ENCODE results near the gene PEX5L. TPM values are rescaled to one million over a fixed set of nuclear protein-coding genes. Genes with fewer than 3 reads are reported as not detected.

PEX5L gene
- total RNA-seq, 4 donors from 2014 or later: 29.1 to 36.5 (median 32.3) TPM

DNA sequence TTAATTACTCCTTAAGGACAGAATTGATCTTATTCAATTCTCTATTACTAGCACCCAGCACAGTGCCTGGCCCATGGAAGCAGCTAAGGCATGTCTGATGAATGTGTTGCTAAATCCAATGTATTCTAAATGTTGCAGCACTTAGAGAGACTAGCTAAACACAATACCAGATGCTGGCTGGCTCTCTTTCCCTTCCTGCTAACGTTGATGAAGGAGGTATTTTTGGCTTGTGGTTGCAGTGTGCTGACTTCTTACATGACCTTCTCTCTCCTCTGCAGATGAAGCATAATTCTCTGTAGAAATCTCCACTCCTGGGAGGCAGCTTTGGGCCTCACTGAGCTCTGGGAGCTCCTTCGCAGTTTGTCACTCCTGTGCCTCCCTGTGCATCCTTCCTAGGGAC is 183.6 kb downstream of the PEX5L start:
- no peak for DNase-seq (ENCODE audit: low spot score in 2 of 2)
- Histone ChIP-seq H3K27me3 (no peaks in the 10 kb centered on the region), H3K27ac (no peak overlapping the region), H3K9me3 (no peaks in the 10 kb centered on the region), H3K4me3 (no peak overlapping the region), H3K36me3 (no peaks in the 10 kb centered on the region), H3K4me1 (peaks cover 0 to 9% (median 0%) of the 10 kb centered on the region in 4 donors)
- WGBS, 2 donors: 32 to 33% methylated on average over 2 of the region's 2 CpGs
- TF ChIP-seq POLR2A (IDR thresholded peaks at IDR 0.05): no peak
- TF ChIP-seq EP300 (IDR thresholded peaks at IDR 0.05): no peak
- TF ChIP-seq, protein P1, sequence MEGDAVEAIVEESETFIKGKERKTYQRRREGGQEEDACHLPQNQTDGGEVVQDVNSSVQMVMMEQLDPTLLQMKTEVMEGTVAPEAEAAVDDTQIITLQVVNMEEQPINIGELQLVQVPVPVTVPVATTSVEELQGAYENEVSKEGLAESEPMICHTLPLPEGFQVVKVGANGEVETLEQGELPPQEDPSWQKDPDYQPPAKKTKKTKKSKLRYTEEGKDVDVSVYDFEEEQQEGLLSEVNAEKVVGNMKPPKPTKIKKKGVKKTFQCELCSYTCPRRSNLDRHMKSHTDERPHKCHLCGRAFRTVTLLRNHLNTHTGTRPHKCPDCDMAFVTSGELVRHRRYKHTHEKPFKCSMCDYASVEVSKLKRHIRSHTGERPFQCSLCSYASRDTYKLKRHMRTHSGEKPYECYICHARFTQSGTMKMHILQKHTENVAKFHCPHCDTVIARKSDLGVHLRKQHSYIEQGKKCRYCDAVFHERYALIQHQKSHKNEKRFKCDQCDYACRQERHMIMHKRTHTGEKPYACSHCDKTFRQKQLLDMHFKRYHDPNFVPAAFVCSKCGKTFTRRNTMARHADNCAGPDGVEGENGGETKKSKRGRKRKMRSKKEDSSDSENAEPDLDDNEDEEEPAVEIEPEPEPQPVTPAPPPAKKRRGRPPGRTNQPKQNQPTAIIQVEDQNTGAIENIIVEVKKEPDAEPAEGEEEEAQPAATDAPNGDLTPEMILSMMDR (IDR thresholded peaks at IDR 0.05): no peak

DNA sequence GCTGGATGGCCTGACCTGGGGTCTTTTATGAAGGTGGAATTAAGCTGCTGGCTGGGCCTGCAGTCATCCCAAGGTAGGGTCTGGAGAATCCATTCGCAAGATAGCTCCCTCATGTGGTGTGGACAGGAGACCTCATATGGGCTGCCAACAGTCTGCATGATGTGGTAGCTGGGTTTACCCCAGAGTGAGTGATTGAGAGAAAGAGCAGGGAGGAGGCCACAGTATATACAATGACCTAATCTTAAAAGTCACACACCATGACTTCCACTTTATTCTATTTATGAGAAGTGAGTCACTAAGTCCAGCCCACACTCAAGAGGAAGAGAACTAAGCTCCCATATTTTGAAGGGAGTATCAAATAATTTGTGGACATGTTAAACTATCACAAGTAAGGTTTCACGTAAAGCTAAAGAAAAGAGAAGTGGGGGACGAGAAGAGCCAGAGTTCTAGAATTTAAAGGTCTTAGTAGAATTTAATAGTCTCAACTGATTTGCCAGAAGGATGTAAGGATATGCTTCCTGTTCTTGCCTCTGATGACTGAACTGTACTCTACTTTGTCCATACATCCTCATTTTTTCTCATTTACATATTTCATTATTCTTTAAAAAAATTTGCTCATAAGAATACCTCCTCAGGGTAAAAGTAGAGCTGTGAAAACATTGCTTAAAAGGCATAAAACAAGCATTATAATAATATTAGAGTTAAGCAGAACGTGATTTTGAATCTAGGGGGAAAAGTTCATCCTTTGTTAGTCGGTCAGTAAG is 184.4 kb downstream of the PEX5L start:
- Histone ChIP-seq H3K4me1 (peaks cover 0 to 9% (median 0%) of the 10 kb centered on the region in 4 donors), H3K27ac (no peak overlapping the region), H3K4me3 (no peak overlapping the region), H3K36me3 (no peaks in the 10 kb centered on the region), H3K9me3 (no peaks in the 10 kb centered on the region), H3K27me3 (no peaks in the 10 kb centered on the region)
- TF ChIP-seq, protein P1 (IDR thresholded peaks at IDR 0.05): no peak
- no peak for TF ChIP-seq POLR2A (IDR thresholded peaks at IDR 0.05)
- no peak for TF ChIP-seq EP300 (IDR thresholded peaks at IDR 0.05)
- no peak for DNase-seq (ENCODE audit: low spot score in 2 of 2)
- 83 to 84% methylated on average over 5 of the region's 5 CpGs for WGBS, 2 donors

DNA sequence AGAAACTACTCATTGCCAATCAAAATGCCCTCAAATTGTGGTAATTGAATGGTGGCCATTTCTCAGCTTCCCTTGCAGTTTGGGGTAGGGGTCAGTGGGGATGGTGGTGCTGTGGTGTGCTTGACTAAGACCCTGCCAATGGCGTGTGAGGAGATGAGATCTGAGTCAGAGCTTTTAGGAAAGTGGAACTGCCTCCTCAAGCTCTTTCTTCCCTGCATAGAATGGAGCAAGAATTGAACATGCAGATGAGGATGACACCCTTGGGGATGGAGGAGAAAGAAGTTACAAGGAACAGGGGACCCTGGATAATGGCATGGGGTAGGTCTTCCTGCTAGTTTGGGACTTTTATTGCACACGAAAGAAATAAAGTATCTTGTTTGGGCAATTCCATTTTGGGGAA is 188.0 kb downstream of the PEX5L start:
- Histone ChIP-seq H3K4me3 (no peak overlapping the region), H3K4me1 (peaks cover 0 to 9% (median 0%) of the 10 kb centered on the region in 4 donors), H3K36me3 (no peaks in the 10 kb centered on the region), H3K27me3 (no peaks in the 10 kb centered on the region), H3K9me3 (no peaks in the 10 kb centered on the region), H3K27ac (no peak overlapping the region)
- TF ChIP-seq, protein P1 (IDR thresholded peaks at IDR 0.05): no peak
- TF ChIP-seq EP300 (IDR thresholded peaks at IDR 0.05) (no peak), POLR2A (IDR thresholded peaks at IDR 0.05) (no peak)
- DNase-seq (ENCODE audit: low spot score in 2 of 2): no peak
- WGBS, 2 donors: 81 to 88% methylated on average over 2 of the region's 2 CpGs

DNA sequence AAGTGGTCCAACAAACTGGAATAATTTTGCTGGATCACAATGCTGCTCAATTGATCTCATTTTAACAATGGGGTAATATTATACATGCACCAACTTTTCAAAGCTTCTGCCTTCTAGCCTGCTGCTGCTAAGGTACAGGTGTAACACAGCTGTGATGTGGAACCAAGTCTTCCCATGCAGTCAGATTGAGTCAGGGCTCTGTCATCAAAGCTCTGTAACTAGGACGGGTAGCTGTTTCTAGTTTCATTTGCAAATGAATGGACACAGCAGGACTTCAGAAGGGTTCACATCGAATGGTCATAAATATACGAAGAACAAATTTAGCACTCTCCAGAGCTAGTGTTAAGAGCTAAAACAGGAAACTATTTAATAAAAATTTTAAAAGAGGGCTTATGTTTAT is 194.7 kb downstream of the PEX5L start:
- no peak for DNase-seq (ENCODE audit: low spot score in 2 of 2)
- Histone ChIP-seq H3K27ac (no peak overlapping the region), H3K4me1 (no peaks in the 10 kb centered on the region), H3K9me3 (no peaks in the 10 kb centered on the region), H3K27me3 (no peaks in the 10 kb centered on the region), H3K36me3 (no peaks in the 10 kb centered on the region), H3K4me3 (no peak overlapping the region)
- no peak for TF ChIP-seq POLR2A (IDR thresholded peaks at IDR 0.05)
- TF ChIP-seq, protein P1 (IDR thresholded peaks at IDR 0.05): no peak
- TF ChIP-seq EP300 (IDR thresholded peaks at IDR 0.05): no peak
- WGBS, 2 donors: 45 to 61% methylated on average over 3 of the region's 3 CpGs

DNA sequence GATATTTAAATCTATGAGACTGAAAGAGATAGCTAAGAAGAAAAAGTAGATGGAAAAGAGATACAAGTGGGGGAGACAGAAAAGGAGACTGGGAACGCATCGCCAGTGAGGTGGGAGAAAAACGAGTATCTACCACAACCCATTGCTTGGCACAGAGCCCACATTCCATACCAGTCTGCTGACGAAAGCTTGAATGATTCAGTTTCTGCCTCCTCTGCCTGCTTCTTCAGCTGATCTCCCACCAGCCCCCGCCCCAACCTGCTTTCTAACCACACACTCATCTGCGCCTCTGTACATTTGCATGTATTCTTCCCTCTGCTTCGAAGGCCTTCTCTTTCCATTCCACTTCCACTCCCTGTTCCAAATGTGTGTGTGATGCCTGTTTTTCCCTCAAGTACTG is 195.8 kb downstream of the PEX5L start:
- Histone ChIP-seq H3K4me3 (no peak overlapping the region), H3K36me3 (no peaks in the 10 kb centered on the region), H3K4me1 (peaks cover 0 to under 1% (median 0%) of the 10 kb centered on the region in 4 donors), H3K9me3 (no peaks in the 10 kb centered on the region), H3K27me3 (no peaks in the 10 kb centered on the region), H3K27ac (no peak overlapping the region)
- no peak for DNase-seq (ENCODE audit: low spot score in 2 of 2)
- WGBS, 2 donors: 54 to 61% methylated on average over 7 of the region's 7 CpGs
- no peak for TF ChIP-seq EP300 (IDR thresholded peaks at IDR 0.05)
- TF ChIP-seq, protein P1 (IDR thresholded peaks at IDR 0.05): no peak

All from tibial nerve (tissue), 4 donors.